ENCODE measurements around the gene ZMYND12.

- TF ChIP-seq EP300 (IDR thresholded peaks at IDR 0.05) (no peak), CTCF (IDR thresholded peaks at IDR 0.05) (no peak), POLR2AphosphoS5 (IDR thresholded peaks at IDR 0.05) (no peak), POLR2A (IDR thresholded peaks at IDR 0.05) (no peak)
These were observed 38.7 kb downstream of the ZMYND12 start for GRCh38 chr1:42417166-42417565.

Data from sigmoid colon (tissue), 4 donors.